Heart left ventricle (tissue), 16 donors: ENCODE data around the gene PRR5L. TPM values are rescaled to one million over a fixed set of nuclear protein-coding genes. Genes with fewer than 3 reads are reported as not detected.

Source experiments
- ATAC-seq, 4 donors: fragments of 200-7000 bp; cut with Tn5 transposase; one replicate each; pipeline ENCODE4 v1.9.1; 2020 to 2022; ENCODE audit warnings: moderate library complexity in 4 of 4, mild to moderate bottlenecking in 3 of 4, moderate number of reproducible peaks in 1 of 4
- DNase-seq, 5 donors: peaks; one replicate each; pipeline ENCODE4 v3.0.0-alpha.2; 2020
- H3K27ac ChIP-seq, 12 donors: fragments of 200-600 bp; sonication (generic) in 4 of 12; one replicate each; pipeline versions ENCODE4 v1.5.0 to v1.8.0; 2016 to 2022; ENCODE audit warnings: mild to moderate bottlenecking in 2 of 12
- H3K27me3 ChIP-seq, 9 donors: fragments of 200-600 bp; sonication (generic) in 2 of 9; one replicate each; pipeline versions ENCODE4 v1.5.1 to v1.8.0; 2016 to 2022; ENCODE audit warnings: mild to moderate bottlenecking in 3 of 9
- H3K36me3 ChIP-seq, 9 donors: fragments of 200-600 bp; sonication (generic) in 2 of 9; one replicate each; pipeline versions ENCODE4 v1.5.0 to v1.8.0; 2018 to 2022; ENCODE audit warnings: mild to moderate bottlenecking in 2 of 9
- H3K4me1 ChIP-seq, 12 donors: fragments of 200-600 bp; sonication (generic) in 4 of 12; one replicate each; pipeline versions ENCODE4 v1.5.0 to v1.8.0; 2016 to 2022; ENCODE audit warnings: mild to moderate bottlenecking in 3 of 12
- H3K4me3 ChIP-seq, 12 donors: fragments of 200-600 bp; sonication (generic) in 4 of 12; one replicate each; pipeline versions ENCODE4 v1.5.0 to v1.8.0; 2017 to 2022; ENCODE audit warnings: mild to moderate bottlenecking in 9 of 12, moderate library complexity in 4 of 12
- H3K9me3 ChIP-seq, 12 donors: fragments of 200-600 bp; sonication (generic) in 4 of 12; one replicate each; pipeline versions ENCODE4 v1.5.0 to v1.8.0; 2016 to 2022; ENCODE audit warnings: mild to moderate bottlenecking in 1 of 12
- CTCF ChIP-seq, 12 donors: fragments of 200-600 bp; sonication (generic) in 4 of 12; IDR thresholded peaks; one replicate each; pipeline versions ENCODE4 v1.5.0 to v1.8.0; 2018 to 2022; ENCODE audit warnings: antibody characterized with exemption in 12 of 12, mild to moderate bottlenecking in 5 of 12
- POLR2A ChIP-seq, 2 donors: fragments of 450-650 bp; IDR thresholded peaks; one replicate each; pipeline ENCODE4 v1.6.1; 2017; ENCODE audit warnings: antibody characterized with exemption in 2 of 2, mild to moderate bottlenecking in 2 of 2, moderate library complexity in 2 of 2
- WGBS, 4 donors: extraction: QIAGEN DNeasy Blood & Tissue Kit in 2 of 4; methylation state at CpG; one replicate each; pipeline versions ENCODE4 v1.1.5 to v1.1.7; 2013 to 2018; 5-methylcytosine and 5-hydroxymethylcytosine counted together
- intact Hi-C, 10 donors: fragments of 100-400 bp; cut with DNase I; formaldehyde crosslinking; loops; one replicate each; pipeline versions ENCODE4 v1.11.1 to v1.14.2; 2022
- polyA plus RNA-seq, 2 donors: library from polyadenylated mRNA; stranded (reverse); fragments of 200-250 nt; gene quantifications; one replicate each; pipeline ENCODE4 v1.2.3, GENCODE V29; 2013
- total RNA-seq, 9 donors: library from RNA; depleted of rRNA in 2 of 9; stranded (reverse); fragments of >200 nt in 2 of 9; fragmentation: NEBNext Ultra II Directional in 3 of 9; extraction: Animal tissue kit (Norgen Biotek cat#: 25700) in 3 of 9; gene quantifications; one replicate each; pipeline versions ENCODE4 v1.1.0 to v1.2.4, GENCODE V29; 2016 to 2023
- donor health status: ischemic (EF 13 %, LVEDD 7.1; RV severe dilation, severe dysfunction).
- donor health status: healthy with polysubstance abuse.
- donor health status: DM: no; HTN: yes; CAD: no.
- donor health status: DM: no; HTN: no; CAD: no.
- donor health status: ischemic (EF 25% LVEDD 6.9; RV normal size, moderate dysfunction).
- donor health status: ischemic (EF 25% LVEDD 5.7; RV mildly dilated, moderate dysfunction).
- donor health status: healthy.
- donor health status: DM: yes; HTN: yes; CAD: no.
- donor health status: ischemic (EF 35%, LVEDD 5.7; RV mildly dilated, moderate dysfunction).
- donor health status: nonischemic (EF 11% LVEDD 7.7; RV severe dilation, severe dysfunction).
- donor health status: DM: yes; HTN: yes; CAD: no.
- donor health status: PGD.
- donor health status: ischemic (EF 29% LVEDD 5.4; RV normal size, mild dysfunction).
- donor health status: nonischemic (EF 23%, LVEDD 6.1; RV moderate dilation, normal function).

PRR5L gene
- total and polyA plus RNA-seq, 11 donors: 0.61 to 17.8 (median 3.1) TPM

GRCh38 chr11:36408498-36409136, 112.5 kb downstream of the PRR5L start:
- intact Hi-C loops: no loop called here
- Histone ChIP-seq H3K27ac (peak overlapping the region in 6 of 12 donors; percentile 39 to 91 (median 49)), H3K9me3 (no peaks in the 10 kb centered on the region), H3K27me3 (no peaks in the 10 kb centered on the region), H3K4me3 (no peak overlapping the region), H3K4me1 (peaks cover 0 to 73% (median 29%) of the 10 kb centered on the region in 12 donors), H3K36me3 (peaks cover 0 to 39% (median 0%) of the 10 kb centered on the region in 9 donors)
- ATAC-seq: peak in 3 of 4 donors; percentile 48 to 60 (median 50)
- TF ChIP-seq CTCF (IDR thresholded peaks at IDR 0.05) (no peak), POLR2A (IDR thresholded peaks at IDR 0.05) (no peak)
- WGBS, 4 donors: 56 to 79% (median 65%) methylated on average over 6 of the region's 6 CpGs
- DNase-seq: no peak

GRCh38 chr11:36409152-36409816, 113.2 kb downstream of the PRR5L start:
- Histone ChIP-seq H3K9me3 (no peaks in the 10 kb centered on the region), H3K27me3 (no peaks in the 10 kb centered on the region), H3K4me3 (no peak overlapping the region), H3K27ac (peak overlapping the region in 5 of 12 donors; percentile 45 to 91 (median 54)), H3K4me1 (peaks cover 0 to 73% (median 29%) of the 10 kb centered on the region in 12 donors), H3K36me3 (peaks cover 0 to 34% (median 0%) of the 10 kb centered on the region in 9 donors)
- 22 to 46% (median 31%) methylated on average over 8 of the region's 8 CpGs for WGBS, 4 donors
- ATAC-seq (peak; percentile 18 to 52 (median 38)), DNase-seq (no peak)
- intact Hi-C loops: no loop called here
- TF ChIP-seq POLR2A (IDR thresholded peaks at IDR 0.05): no peak
- TF ChIP-seq CTCF (IDR thresholded peaks at IDR 0.05): no peak

- WGBS, 4 donors: 63 to 67% (median 67%) methylated on average over 9 of the region's 9 CpGs
- TF ChIP-seq CTCF (IDR thresholded peaks at IDR 0.05) (no peak), POLR2A (IDR thresholded peaks at IDR 0.05) (no peak)
- Histone ChIP-seq H3K27me3 (no peaks in the 10 kb centered on the region), H3K4me1 (peaks cover 0 to 70% (median 29%) of the 10 kb centered on the region in 12 donors), H3K36me3 (peaks cover 0 to 16% (median 0%) of the 10 kb centered on the region in 9 donors), H3K4me3 (no peak overlapping the region), H3K27ac (peak overlapping the region in 7 of 12 donors; percentile 9 to 91 (median 28)), H3K9me3 (no peaks in the 10 kb centered on the region)
- intact Hi-C loops: no loop called here
- ATAC-seq (peak; percentile 44 to 83 (median 68)), DNase-seq (peak in 3 of 5 donors; percentile 33 to 55 (median 36))
These were observed 115.1 kb downstream of the PRR5L start for GRCh38 chr11:36411202-36411640.

- ATAC-seq (no peak), DNase-seq (no peak)
- Histone ChIP-seq H3K4me3 (no peak overlapping the region), H3K27me3 (no peaks in the 10 kb centered on the region), H3K27ac (peak overlapping the region in 1 of 12 donors; percentile 91), H3K36me3 (peaks cover 0 to 26% (median 0%) of the 10 kb centered on the region in 9 donors), H3K9me3 (no peaks in the 10 kb centered on the region), H3K4me1 (peaks cover 0 to 56% (median 29%) of the 10 kb centered on the region in 12 donors)
- intact Hi-C loops: no loop called here
- 46 to 95% (median 93%) methylated on average over 2 of the region's 2 CpGs for WGBS, 4 donors
- TF ChIP-seq POLR2A (IDR thresholded peaks at IDR 0.05): no peak
- no peak for TF ChIP-seq CTCF (IDR thresholded peaks at IDR 0.05)
These were observed 116.8 kb downstream of the PRR5L start for GRCh38 chr11:36412781-36413383.
